GM18505 (cell line): ENCODE measurements around the gene MS4A15.
"Not testable (repeated sequence)": the region's sequence is repeated elsewhere in the genome, so short reads cannot be mapped to it uniquely, and the experiment has no call there.

ENCODE experiments used
- ATAC-seq: cut with Tn5 transposase; IDR thresholded peaks from one replicate; pipeline ENCODE4 v1.9.1; 2021; ENCODE audit not compliant: unreplicated experiment
- POLR2A ChIP-seq: IDR thresholded peaks from 4 replicates; pipeline ENCODE4 v1.6.1; 2011; ENCODE audit warnings: borderline replicate concordance; ENCODE audit not compliant: insufficient read depth, insufficient read length; ENCODE audit errors: extremely low read depth

Gene MS4A15, protein sequence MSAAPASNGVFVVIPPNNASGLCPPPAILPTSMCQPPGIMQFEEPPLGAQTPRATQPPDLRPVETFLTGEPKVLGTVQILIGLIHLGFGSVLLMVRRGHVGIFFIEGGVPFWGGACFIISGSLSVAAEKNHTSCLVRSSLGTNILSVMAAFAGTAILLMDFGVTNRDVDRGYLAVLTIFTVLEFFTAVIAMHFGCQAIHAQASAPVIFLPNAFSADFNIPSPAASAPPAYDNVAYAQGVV

GRCh38 chr11:60756307-60757032 is at the start of gene MS4A15:
Gene MS4A15, plus strand, starts transcription at chr11:60756867. Its CDS starts 6,867 bp downstream, at chr11:60763734.
- no peak for ATAC-seq
- no peak for TF ChIP-seq POLR2A

GRCh38 chr11:60706931-60707330 is 49.7 kb upstream of the MS4A15 start:
- TF ChIP-seq POLR2A = no peak
- no peak for ATAC-seq

GRCh38 chr11:60710482-60710881 is 46.2 kb upstream of the MS4A15 start:
- no peak for ATAC-seq
- TF ChIP-seq POLR2A = no peak

DNA sequence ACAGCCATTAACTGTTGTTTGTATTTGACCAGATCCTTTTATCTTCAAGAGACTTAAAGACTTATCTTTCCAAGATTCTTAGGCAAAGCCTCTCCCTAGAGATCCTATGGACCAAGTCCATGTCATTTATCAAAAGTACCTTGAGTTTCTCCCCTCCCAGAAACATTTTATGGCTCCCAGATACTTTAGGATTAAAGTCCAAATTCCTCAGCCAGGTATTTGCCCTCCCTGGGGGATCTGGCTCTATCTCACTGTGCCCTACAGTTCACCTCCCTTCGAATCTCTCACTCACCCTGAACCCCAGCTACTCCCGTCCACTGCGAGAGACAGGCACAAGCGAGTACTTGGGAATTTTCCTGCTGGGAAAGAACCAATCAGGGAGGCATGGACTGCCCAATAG is 45.4 kb upstream of the MS4A15 start:
- no peak for ATAC-seq
- no peak for TF ChIP-seq POLR2A

- ATAC-seq = not testable (repeated sequence)
Measured at GRCh38 chr11:60713423-60713822, 43.2 kb upstream of the MS4A15 start.

- no peak for ATAC-seq
- no peak for TF ChIP-seq POLR2A
Measured at GRCh38 chr11:60717956-60718355, 38.7 kb upstream of the MS4A15 start.

DNA sequence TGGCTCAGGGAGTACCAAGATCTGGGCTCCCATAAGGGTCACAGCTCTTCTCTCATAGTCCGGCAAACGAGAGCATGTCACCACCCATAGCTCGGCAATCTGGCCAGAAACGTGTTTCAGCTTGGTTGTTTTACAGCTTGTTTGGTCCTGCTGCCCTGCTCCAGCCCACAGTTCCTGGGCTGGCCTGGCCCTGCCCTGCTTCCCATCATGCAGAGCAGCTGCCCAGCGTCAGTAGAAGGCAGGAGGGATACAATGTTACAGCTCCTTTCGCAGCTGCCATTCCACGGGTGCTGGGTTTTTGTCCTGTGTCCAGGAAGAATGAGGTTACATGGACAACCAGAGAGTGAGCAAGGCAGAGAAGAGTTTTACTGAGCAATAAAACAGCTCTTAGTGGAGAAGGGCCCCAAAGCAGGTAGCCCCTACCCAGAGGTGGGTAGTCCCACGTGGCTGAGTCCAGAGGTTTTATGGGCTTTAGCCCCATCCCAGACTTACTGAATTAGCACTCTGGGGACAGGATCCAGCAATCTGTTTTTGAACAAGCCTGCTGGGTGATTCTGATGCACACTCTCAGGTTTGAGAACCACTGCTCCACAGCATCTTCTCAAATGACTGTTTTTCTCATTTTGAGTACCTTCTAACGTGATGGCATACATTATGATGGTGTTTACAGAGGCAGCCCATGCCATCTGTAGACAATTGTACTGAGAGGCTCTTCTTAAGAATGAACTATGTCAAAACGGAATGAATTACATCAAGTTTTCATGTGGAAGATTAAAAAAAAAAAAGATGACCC is 37.9 kb upstream of the MS4A15 start:
- ATAC-seq = no peak
- no peak for TF ChIP-seq POLR2A

- no peak for TF ChIP-seq POLR2A
Measured at GRCh38 chr11:60719391-60719790, 37.3 kb upstream of the MS4A15 start.

GRCh38 chr11:60720460-60720859 is 36.2 kb upstream of the MS4A15 start:
- no peak for ATAC-seq
- TF ChIP-seq POLR2A = no peak

More at GRCh38 chr11:60719391-60719790, 37.3 kb upstream of the MS4A15 start:
- ATAC-seq = no peak

GRCh38 chr11:60724420-60724819 is 32.2 kb upstream of the MS4A15 start, which contains the start of gene MS4A18:
Gene MS4A18, plus strand, starts transcription at chr11:60724720.
- no peak for TF ChIP-seq POLR2A
- no peak for ATAC-seq

DNA sequence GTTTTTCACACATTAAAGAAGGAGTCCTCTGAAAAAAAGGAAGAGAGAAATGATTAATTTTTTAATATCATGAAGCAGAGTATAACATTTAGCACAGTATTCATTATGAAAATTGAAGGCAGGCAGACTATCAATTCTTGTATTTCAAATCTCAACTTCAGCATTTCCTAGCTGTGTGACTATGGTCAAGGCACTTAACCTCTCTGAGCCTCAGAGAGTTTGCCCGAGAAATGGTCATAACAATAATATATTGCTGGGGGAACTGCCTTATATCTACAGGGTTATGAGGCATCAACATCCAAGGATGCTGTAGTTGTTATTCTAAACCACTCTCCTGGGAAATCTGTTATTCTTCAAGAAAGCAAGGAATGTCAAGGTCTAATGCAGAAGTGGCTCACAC is 31.1 kb upstream of the MS4A15 start:
- TF ChIP-seq POLR2A = no peak
- ATAC-seq = no peak

DNA sequence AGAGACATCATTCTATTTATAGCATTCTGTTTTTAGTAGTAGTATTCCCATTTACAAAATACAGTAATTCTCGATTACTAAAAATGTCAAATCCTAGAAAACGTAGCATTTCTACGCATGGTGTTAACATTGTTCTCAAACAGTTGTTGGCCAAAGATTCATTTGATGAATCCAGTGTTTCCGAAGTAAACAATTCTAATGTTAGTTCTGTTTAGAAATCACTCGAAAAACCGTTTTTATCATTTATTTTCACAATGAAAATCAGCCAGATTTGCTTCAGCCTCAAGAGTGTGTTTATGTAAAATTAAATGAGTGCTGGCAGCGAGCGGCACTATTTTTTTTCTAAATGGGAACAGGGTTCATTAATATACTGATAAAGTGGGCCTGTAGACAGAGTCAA is 25.1 kb upstream of the MS4A15 start:
- no peak for ATAC-seq
- TF ChIP-seq POLR2A = no peak

GRCh38 chr11:60734279-60734678 is 22.4 kb upstream of the MS4A15 start:
- ATAC-seq = no peak
- TF ChIP-seq POLR2A = no peak
